ENCODE measurements around the gene PDLIM5.

DNA sequence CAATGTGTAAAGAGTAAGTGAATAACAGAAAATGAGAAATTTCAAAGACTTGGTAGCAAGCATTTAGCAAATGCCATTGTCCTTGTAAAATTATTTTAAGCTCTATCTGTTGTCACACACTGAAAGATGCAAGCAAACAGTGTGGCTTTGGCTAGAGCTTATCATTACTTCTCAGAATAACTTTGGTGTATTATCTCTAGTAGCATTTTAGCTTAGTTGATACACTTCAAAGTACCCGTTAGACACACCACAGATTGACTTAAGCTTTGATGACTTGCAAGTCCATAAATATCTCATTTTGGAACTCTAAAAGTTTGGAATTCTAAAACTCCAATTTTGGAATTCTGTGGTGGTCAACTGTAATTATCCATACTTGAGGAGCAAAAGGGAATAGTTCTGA lies 98.6 kb downstream of the PDLIM5 start:
- TF ChIP-seq NFRKB (IDR thresholded peaks at IDR 0.05) = no peak
- no peak for TF ChIP-seq FOXA1 (IDR thresholded peaks at IDR 0.05)
- TF ChIP-seq SP1 (IDR thresholded peaks at IDR 0.05) = no peak
- no peak for TF ChIP-seq SUZ12 (IDR thresholded peaks at IDR 0.05)
- no peak for TF ChIP-seq FOXM1 (IDR thresholded peaks at IDR 0.05; ENCODE audit: borderline replicate concordance)
- TF ChIP-seq, protein P1, sequence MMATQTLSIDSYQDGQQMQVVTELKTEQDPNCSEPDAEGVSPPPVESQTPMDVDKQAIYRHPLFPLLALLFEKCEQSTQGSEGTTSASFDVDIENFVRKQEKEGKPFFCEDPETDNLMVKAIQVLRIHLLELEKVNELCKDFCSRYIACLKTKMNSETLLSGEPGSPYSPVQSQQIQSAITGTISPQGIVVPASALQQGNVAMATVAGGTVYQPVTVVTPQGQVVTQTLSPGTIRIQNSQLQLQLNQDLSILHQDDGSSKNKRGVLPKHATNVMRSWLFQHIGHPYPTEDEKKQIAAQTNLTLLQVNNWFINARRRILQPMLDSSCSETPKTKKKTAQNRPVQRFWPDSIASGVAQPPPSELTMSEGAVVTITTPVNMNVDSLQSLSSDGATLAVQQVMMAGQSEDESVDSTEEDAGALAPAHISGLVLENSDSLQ (IDR thresholded peaks at IDR 0.05) = no peak
- no peak for TF ChIP-seq ZNF384 (IDR thresholded peaks at IDR 0.05)
- no peak for TF ChIP-seq HDGF (IDR thresholded peaks at IDR 0.05; ENCODE audit: borderline replicate concordance)
- TF ChIP-seq FOXK2 (IDR thresholded peaks at IDR 0.05) = no peak
- TF ChIP-seq TARDBP (IDR thresholded peaks at IDR 0.05) = no peak
- TF ChIP-seq BHLHE40 (IDR thresholded peaks at IDR 0.05; ENCODE audit: borderline replicate concordance) = no peak
